ENCODE measurements around the gene GIGYF1.

GRCh38 chr7:100667331-100668068, 26.6 kb downstream of the GIGYF1 start:
- TF ChIP-seq CTCF (IDR thresholded peaks at IDR 0.05), result no peak
- no peak for TF ChIP-seq POLR2A (IDR thresholded peaks at IDR 0.05)
- no peak for TF ChIP-seq POLR2AphosphoS5 (IDR thresholded peaks at IDR 0.05)
